SJSA1 (cell line): ENCODE results near the gene FLT4. TPM values are rescaled to one million over a fixed set of nuclear protein-coding genes. Genes with fewer than 3 reads are reported as not detected.

ENCODE experiments used
- DNase-seq, 2 experiments: peaks; one replicate each; pipeline ENCODE4 v3.0.0-alpha.2; 2015 to 2020; ENCODE audit warnings: low spot score in 2 of 2, low read depth in 1 of 2
- H3K27ac ChIP-seq: fragments of 250-450 bp; sonication (Bioruptor Pico); 2 replicates; pipeline ENCODE4 v1.5.1; 2020; ENCODE audit warnings: mild to moderate bottlenecking, moderate library complexity
- H3K27me3 ChIP-seq: fragments of 250-450 bp; sonication (Bioruptor Pico); replicated peaks from 2 replicates; pipeline ENCODE4 v1.5.1; 2020; ENCODE audit warnings: mild to moderate bottlenecking, moderate library complexity
- H3K36me3 ChIP-seq: fragments of 250-450 bp; sonication (Bioruptor Pico); 2 replicates; pipeline ENCODE4 v1.5.1; 2020; ENCODE audit warnings: mild to moderate bottlenecking
- H3K4me1 ChIP-seq: fragments of 250-450 bp; sonication (Bioruptor Pico); replicated peaks from 2 replicates; pipeline ENCODE4 v1.6.1; 2021; ENCODE audit warnings: mild to moderate bottlenecking
- H3K4me3 ChIP-seq: fragments of 250-450 bp; sonication (Bioruptor Pico); 2 replicates; pipeline ENCODE4 v1.5.1; 2020; ENCODE audit warnings: mild to moderate bottlenecking
- H3K9me3 ChIP-seq: fragments of 250-450 bp; sonication (Bioruptor Pico); replicated peaks from 2 replicates; pipeline ENCODE4 v1.5.1; 2020; ENCODE audit warnings: mild to moderate bottlenecking
- total RNA-seq: library from RNA; depleted of rRNA; stranded (reverse); fragments of >200 nt; shearing (Covaris generic); gene quantifications from 2 replicates; pipeline ENCODE4 v1.2.3, GENCODE V29; 2014

FLT4 gene
- total RNA-seq, 1 experiment from 2014 or later, result not detected

DNA sequence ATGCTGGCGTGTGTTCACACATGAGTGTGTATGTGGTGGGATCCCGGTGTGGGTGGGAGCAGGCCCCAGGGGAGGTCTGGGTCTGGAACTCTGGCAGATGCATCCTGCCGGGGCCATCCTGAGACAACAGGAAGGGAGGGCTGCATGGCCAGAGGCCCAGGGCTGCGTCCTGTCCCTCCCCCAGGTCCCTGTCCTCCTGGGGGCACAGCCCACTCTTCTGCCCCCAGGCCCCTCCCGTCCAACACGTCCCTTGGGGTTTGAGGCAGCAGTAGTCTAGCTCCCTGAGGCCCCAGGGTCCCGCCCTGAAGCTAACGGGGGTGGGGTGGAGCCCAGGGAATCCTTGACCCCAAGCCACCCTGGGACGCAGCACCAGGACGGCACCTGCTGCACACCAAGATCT is 16.6 kb downstream of the FLT4 start:
- Histone ChIP-seq H3K27ac (no peak overlapping the region), H3K4me3 (no peak overlapping the region), H3K36me3 (no peaks in the 10 kb centered on the region), H3K27me3 (peaks cover 7% of the 10 kb centered on the region), H3K4me1 (no peaks in the 10 kb centered on the region), H3K9me3 (no peaks in the 10 kb centered on the region)
- DNase-seq, result no peak

GRCh38 chr5:180631549-180632383 is 17.6 kb downstream of the FLT4 start:
- Histone ChIP-seq H3K36me3 (no peaks in the 10 kb centered on the region), H3K4me1 (no peaks in the 10 kb centered on the region), H3K27ac (no peak overlapping the region), H3K9me3 (no peaks in the 10 kb centered on the region), H3K4me3 (no peak overlapping the region), H3K27me3 (peaks cover 11% of the 10 kb centered on the region)
- DNase-seq, result no peak

DNA sequence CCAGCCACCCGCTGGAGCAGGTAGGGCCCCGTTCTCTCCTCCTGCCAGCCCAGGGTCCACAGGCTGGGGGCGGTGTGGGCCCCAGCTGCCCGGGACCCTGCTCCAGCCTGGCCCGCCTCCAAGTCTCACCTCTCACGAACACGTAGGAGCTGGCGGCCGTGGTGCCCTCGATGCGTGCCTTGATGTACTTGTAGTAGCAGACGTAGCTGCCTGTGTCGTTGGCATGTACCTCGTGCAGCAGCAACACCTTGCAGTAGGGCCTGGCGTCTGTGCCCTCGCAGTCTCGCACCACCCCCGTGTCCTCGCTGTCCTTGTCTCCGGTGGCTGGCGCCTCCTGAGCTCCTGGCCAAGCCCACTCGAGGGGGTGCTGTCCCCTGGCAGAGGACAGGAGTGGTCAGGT is 19.0 kb downstream of the FLT4 start:
- H3K4me3 ChIP-seq, result no peak overlapping the region
- H3K36me3 ChIP-seq, result no peaks in the 10 kb centered on the region
- no peaks in the 10 kb centered on the region for H3K9me3 ChIP-seq
- H3K4me1 ChIP-seq, result no peaks in the 10 kb centered on the region
- H3K27me3 ChIP-seq, result peaks cover 16% of the 10 kb centered on the region
- H3K27ac ChIP-seq, result no peak overlapping the region
- DNase-seq, result no peak

DNA sequence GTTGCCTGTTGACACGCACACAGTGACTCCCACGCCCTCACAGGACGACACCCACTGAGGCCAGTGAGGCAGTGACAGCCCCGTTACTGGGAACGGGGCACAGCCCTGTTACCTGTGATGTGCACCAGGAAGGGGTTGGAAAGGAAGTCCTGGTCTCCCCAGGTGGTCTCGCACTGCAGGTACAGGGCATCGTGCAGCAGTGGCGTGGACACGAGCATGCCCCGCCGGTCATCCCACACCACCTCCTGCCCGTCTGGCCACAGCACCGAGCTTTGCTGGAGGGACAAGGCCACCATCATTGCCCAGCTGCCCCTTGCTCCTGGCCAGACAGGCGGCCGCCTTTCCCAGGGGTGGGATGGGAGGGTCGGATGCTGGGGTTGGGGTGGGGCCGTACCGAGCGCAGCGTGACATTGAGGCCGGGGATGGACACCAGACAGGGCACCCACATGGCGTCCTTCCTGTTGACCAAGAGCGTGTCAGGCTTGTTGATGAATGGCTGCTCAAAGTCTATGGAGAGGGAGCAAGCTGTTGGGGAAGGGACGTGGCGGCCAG is 19.5 kb downstream of the FLT4 start:
- H3K27me3 ChIP-seq, result peaks cover 21% of the 10 kb centered on the region
- DNase-seq, result no peak
- no peak overlapping the region for H3K27ac ChIP-seq
- no peak overlapping the region for H3K4me3 ChIP-seq
- no peaks in the 10 kb centered on the region for H3K36me3 ChIP-seq
- no peaks in the 10 kb centered on the region for H3K9me3 ChIP-seq
- H3K4me1 ChIP-seq, result no peaks in the 10 kb centered on the region

- Histone ChIP-seq H3K36me3 (no peaks in the 10 kb centered on the region), H3K4me3 (no peak overlapping the region), H3K27me3 (peaks cover 24% of the 10 kb centered on the region), H3K9me3 (no peaks in the 10 kb centered on the region), H3K4me1 (no peaks in the 10 kb centered on the region), H3K27ac (no peak overlapping the region)
- no peak for DNase-seq
Observed at GRCh38 chr5:180628827-180629750, 20.3 kb downstream of the FLT4 start.

- Histone ChIP-seq H3K4me1 (no peaks in the 10 kb centered on the region), H3K27me3 (peaks cover 24% of the 10 kb centered on the region), H3K36me3 (no peaks in the 10 kb centered on the region), H3K4me3 (no peak overlapping the region), H3K9me3 (no peaks in the 10 kb centered on the region), H3K27ac (no peak overlapping the region)
- no peak for DNase-seq
Observed at GRCh38 chr5:180628211-180628610, 21.2 kb downstream of the FLT4 start.

GRCh38 chr5:180627386-180628120 is 21.8 kb downstream of the FLT4 start:
- H3K4me1 ChIP-seq, result no peaks in the 10 kb centered on the region
- DNase-seq, result no peak
- H3K4me3 ChIP-seq, result no peak overlapping the region
- no peak overlapping the region for H3K27ac ChIP-seq
- no peaks in the 10 kb centered on the region for H3K9me3 ChIP-seq
- no peaks in the 10 kb centered on the region for H3K36me3 ChIP-seq
- H3K27me3 ChIP-seq, result peaks cover 24% of the 10 kb centered on the region

DNA sequence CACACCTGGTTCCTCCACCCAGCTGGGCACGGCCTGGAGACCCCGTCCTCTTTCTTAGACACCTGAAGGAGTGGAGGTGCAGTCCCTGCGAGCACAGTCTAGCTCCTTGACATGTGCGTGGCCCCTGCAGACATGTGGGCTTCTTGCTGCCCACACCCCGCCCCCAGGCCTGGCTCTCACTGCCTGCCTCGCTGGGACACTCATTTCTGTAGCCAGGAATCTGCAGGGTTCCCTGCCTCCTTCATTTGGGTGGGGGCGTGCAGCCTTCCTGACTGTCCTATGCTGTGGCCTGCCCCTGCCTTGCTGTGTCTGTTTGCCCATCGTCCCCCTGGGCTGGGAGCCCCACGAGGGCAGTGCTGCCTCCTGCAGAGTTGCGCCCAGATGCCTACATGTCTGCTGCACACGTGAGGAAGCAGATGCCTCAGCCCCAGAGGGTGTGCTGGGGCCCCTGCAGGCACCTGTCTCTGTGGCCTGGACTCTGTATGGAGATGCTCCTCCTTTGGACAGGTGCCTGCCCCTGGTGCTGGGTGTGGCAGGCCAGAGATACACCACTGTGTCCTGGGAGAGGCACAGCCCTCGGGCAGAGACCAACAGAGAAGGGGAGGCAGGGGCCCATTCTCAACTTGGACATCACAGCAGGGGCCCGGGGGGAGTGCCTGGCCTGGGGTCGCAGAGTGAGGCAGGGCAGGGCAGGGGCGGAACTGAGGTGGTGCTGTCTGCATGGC is 22.6 kb downstream of the FLT4 start:
- Histone ChIP-seq H3K9me3 (no peaks in the 10 kb centered on the region), H3K4me3 (no peak overlapping the region), H3K27me3 (peaks cover 24% of the 10 kb centered on the region), H3K36me3 (no peaks in the 10 kb centered on the region), H3K4me1 (no peaks in the 10 kb centered on the region), H3K27ac (no peak overlapping the region)
- no peak for DNase-seq

- no peaks in the 10 kb centered on the region for H3K36me3 ChIP-seq
- H3K27me3 ChIP-seq, result peaks cover 24% of the 10 kb centered on the region
- no peaks in the 10 kb centered on the region for H3K4me1 ChIP-seq
- no peak for DNase-seq
- H3K9me3 ChIP-seq, result no peaks in the 10 kb centered on the region
- H3K27ac ChIP-seq, result no peak overlapping the region
- no peak overlapping the region for H3K4me3 ChIP-seq
Observed at GRCh38 chr5:180625791-180626660, 23.4 kb downstream of the FLT4 start.

DNA sequence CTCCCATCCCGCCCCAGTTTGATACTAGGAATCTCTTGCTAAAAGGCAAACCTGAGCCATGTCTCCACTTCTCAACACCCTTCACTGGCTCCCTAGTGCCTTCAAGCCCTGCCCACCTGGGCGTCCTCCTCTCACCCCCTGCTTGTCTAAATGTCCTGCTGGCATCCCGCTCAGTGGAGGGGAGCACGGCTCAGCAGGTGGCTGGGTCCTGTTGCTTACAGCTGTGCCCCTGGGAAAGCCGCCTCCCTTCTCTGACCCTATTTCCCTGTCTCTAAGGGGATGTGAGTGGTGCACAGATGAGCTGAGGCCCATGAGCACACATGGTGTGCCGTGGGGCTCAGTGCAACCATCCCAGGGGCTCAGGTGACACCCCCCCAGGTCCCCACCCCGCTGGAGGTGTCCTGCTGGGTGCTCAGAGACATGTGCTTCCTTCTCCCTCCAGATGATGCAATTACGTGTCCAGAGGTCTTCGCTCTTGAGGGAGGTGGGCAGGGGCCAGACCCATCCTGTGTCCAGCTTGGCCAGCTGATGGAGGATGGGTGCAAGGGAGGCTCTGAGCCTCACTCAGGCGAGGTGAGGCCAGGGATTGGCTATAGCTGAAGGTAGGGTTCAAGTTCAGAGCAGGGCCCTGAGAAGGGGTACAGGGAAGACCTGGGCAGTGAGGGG is 24.1 kb downstream of the FLT4 start:
- Histone ChIP-seq H3K27me3 (peaks cover 24% of the 10 kb centered on the region), H3K9me3 (no peaks in the 10 kb centered on the region), H3K4me3 (no peak overlapping the region), H3K4me1 (no peaks in the 10 kb centered on the region), H3K36me3 (no peaks in the 10 kb centered on the region), H3K27ac (no peak overlapping the region)
- no peak for DNase-seq

- Histone ChIP-seq H3K4me3 (no peak overlapping the region), H3K9me3 (peaks cover 2% of the 10 kb centered on the region; the same call in 1 of the 2 replicates), H3K4me1 (peaks cover under 1% of the 10 kb centered on the region; the same call in 1 of the 2 replicates), H3K27ac (no peak overlapping the region), H3K27me3 (peaks cover 28% of the 10 kb centered on the region), H3K36me3 (no peaks in the 10 kb centered on the region)
- DNase-seq, result no peak
Observed at GRCh38 chr5:180624587-180624986, 24.8 kb downstream of the FLT4 start.

DNA sequence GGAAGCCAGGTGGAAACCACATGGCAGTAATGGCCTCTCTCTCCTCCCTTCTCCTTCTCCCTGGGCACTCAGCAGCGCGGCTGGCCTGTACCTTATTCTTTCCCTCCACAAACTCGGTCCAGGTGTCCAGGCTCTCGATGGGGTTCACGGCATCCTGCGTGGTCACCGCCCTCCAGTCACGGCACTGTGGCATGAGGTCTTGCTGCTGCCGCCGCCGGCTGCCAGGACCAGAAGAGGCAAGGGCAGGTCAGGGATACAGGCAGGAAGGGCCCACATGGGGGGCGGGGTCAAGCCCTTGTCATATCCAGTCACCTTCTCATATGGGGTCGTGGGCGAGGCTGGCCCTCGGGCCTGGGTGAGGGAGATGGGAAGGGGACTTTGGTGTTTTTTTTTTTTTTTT is 25.6 kb downstream of the FLT4 start:
- Histone ChIP-seq H3K36me3 (no peaks in the 10 kb centered on the region), H3K4me3 (no peak overlapping the region), H3K27ac (no peak overlapping the region), H3K27me3 (peaks cover 29% of the 10 kb centered on the region), H3K9me3 (peaks cover 7% of the 10 kb centered on the region; the same call in 1 of the 2 replicates), H3K4me1 (peaks cover 8% of the 10 kb centered on the region)
- no peak for DNase-seq
